Measurements from ENCODE around the gene NCDN. TPM values are rescaled to one million over a fixed set of nuclear protein-coding genes. Genes with fewer than 3 reads are reported as not detected.

NCDN gene
- total RNA-seq, 2 experiments from 2014 or later = 22.2 to 30.1 TPM

- CTCF ChIA-PET (ENCODE audit: unreplicated experiment) = interaction anchor here (0.8 kb wide), 1 partner anchor 68 kb away, joined by 3 read pairs; no protein-coding TSS in a partner anchor
- Histone ChIP-seq H3K9me3 (ENCODE audit: low read length) (no peaks in the 10 kb centered on the region), H3K4me1 (ENCODE audit: insufficient read depth, low read length, poor library complexity, severe bottlenecking) (no peaks in the 10 kb centered on the region), H3K36me3 (ENCODE audit: insufficient read depth, low read length) (peaks cover 96% of the 10 kb centered on the region), H3K79me2 (ENCODE audit: insufficient read depth, low read depth, low read length) (peaks cover 17% of the 10 kb centered on the region; the same call in 1 of the 2 replicates), H4K20me1 (ENCODE audit: insufficient read depth, low read length) (peaks cover 5% of the 10 kb centered on the region), H3K4me3 (ENCODE audit: low read depth, low read length, poor library complexity, severe bottlenecking) (no peak overlapping the region), H3K4me2 (ENCODE audit: low read length) (no peak overlapping the region), H2AFZ (ENCODE audit: low read length) (no peak overlapping the region), H3K9me2 (ENCODE audit: insufficient read depth, low read length) (no peaks in the 10 kb centered on the region), H3K27ac (ENCODE audit: low read depth, low read length, poor library complexity, severe bottlenecking) (no peak overlapping the region)
- intact Hi-C loops (cut with micrococcal nuclease; ENCODE audit: unreplicated experiment) = no loop called here
- DNase-seq (ENCODE audit: low spot score) = no peak
- POLR2A ChIA-PET = interaction anchor here (0.6 kb wide), 2 partner anchors 14 to 20 kb away, joined by 3 to 6 read pairs; no protein-coding TSS in a partner anchor
- no TSS peak for BruUV-seq (replicated peaks)
- no peak for TF ChIP-seq CTCF (conservative IDR thresholded peaks at IDR 0.05; ENCODE audit: low read length)
- TF ChIP-seq EZH2phosphoT487 (IDR thresholded peaks at IDR 0.05; ENCODE audit: borderline replicate concordance, low read depth, low read length) = no peak
Measured at GRCh38 chr1:35603941-35604340, 46.3 kb downstream of the NCDN start.

GRCh38 chr1:35605071-35605866, 47.7 kb downstream of the NCDN start:
- Histone ChIP-seq H2AFZ (ENCODE audit: low read length) (no peak overlapping the region), H3K36me3 (ENCODE audit: insufficient read depth, low read length) (peaks cover 97% of the 10 kb centered on the region), H3K27ac (ENCODE audit: low read depth, low read length, poor library complexity, severe bottlenecking) (no peak overlapping the region), H3K4me2 (ENCODE audit: low read length) (no peak overlapping the region), H3K79me2 (ENCODE audit: insufficient read depth, low read depth, low read length) (peaks cover 17% of the 10 kb centered on the region; the same call in 1 of the 2 replicates), H3K9me3 (ENCODE audit: low read length) (no peaks in the 10 kb centered on the region), H3K9me2 (ENCODE audit: insufficient read depth, low read length) (no peaks in the 10 kb centered on the region), H4K20me1 (ENCODE audit: insufficient read depth, low read length) (peaks cover 5% of the 10 kb centered on the region), H3K4me3 (ENCODE audit: low read depth, low read length, poor library complexity, severe bottlenecking) (no peak overlapping the region), H3K4me1 (ENCODE audit: insufficient read depth, low read length, poor library complexity, severe bottlenecking) (no peaks in the 10 kb centered on the region)
- POLR2A ChIA-PET = interaction anchor here (0.9 kb wide), 1 partner anchor 9 kb away, joined by 3 read pairs; no protein-coding TSS in a partner anchor
- TF ChIP-seq EZH2phosphoT487 (IDR thresholded peaks at IDR 0.05; ENCODE audit: borderline replicate concordance, low read depth, low read length) (no peak), CTCF (conservative IDR thresholded peaks at IDR 0.05; ENCODE audit: low read length) (no peak)
- intact Hi-C loops (cut with micrococcal nuclease; ENCODE audit: unreplicated experiment) = no loop called here
- no TSS peak for BruUV-seq (replicated peaks)
- CTCF ChIA-PET (ENCODE audit: unreplicated experiment) = interaction anchor here (0.8 kb wide), 1 partner anchor 69 kb away, joined by 3 read pairs; no protein-coding TSS in a partner anchor
- DNase-seq (ENCODE audit: low spot score) = no peak

GRCh38 chr1:35605867-35606182, 48.2 kb downstream of the NCDN start:
- POLR2A ChIA-PET = no interaction called here
- Histone ChIP-seq H3K4me2 (ENCODE audit: low read length) (no peak overlapping the region), H3K36me3 (ENCODE audit: insufficient read depth, low read length) (peaks cover 95% of the 10 kb centered on the region), H4K20me1 (ENCODE audit: insufficient read depth, low read length) (peaks cover 5% of the 10 kb centered on the region), H3K9me2 (ENCODE audit: insufficient read depth, low read length) (no peaks in the 10 kb centered on the region), H3K27ac (ENCODE audit: low read depth, low read length, poor library complexity, severe bottlenecking) (no peak overlapping the region), H2AFZ (ENCODE audit: low read length) (no peak overlapping the region), H3K79me2 (ENCODE audit: insufficient read depth, low read depth, low read length) (peaks cover 17% of the 10 kb centered on the region; the same call in 1 of the 2 replicates), H3K4me1 (ENCODE audit: insufficient read depth, low read length, poor library complexity, severe bottlenecking) (no peaks in the 10 kb centered on the region), H3K4me3 (ENCODE audit: low read depth, low read length, poor library complexity, severe bottlenecking) (no peak overlapping the region), H3K9me3 (ENCODE audit: low read length) (no peaks in the 10 kb centered on the region)
- intact Hi-C loops (cut with micrococcal nuclease; ENCODE audit: unreplicated experiment) = no loop called here
- DNase-seq (ENCODE audit: low spot score) = no peak
- no TSS peak for BruUV-seq (replicated peaks)
- CTCF ChIA-PET (ENCODE audit: unreplicated experiment) = no interaction called here
- TF ChIP-seq CTCF (conservative IDR thresholded peaks at IDR 0.05; ENCODE audit: low read length) = no peak
- no peak for TF ChIP-seq EZH2phosphoT487 (IDR thresholded peaks at IDR 0.05; ENCODE audit: borderline replicate concordance, low read depth, low read length)

All from OCI-LY7 (cell line).